HepG2 (cell line): ENCODE data around the gene USP5. TPM values are rescaled to one million over a fixed set of nuclear protein-coding genes. Genes with fewer than 3 reads are reported as not detected.
A peak's percentile ranks its signal among the peaks of the same experiment; 100 is the strongest.

Experiments used
- ARID3A ChIP-seq: IDR thresholded peaks from 2 replicates; pipeline ENCODE4 v1.6.1; 2012; ENCODE audit warnings: low read depth, low read length, improper control_type of control experiment
- ELF4 ChIP-seq: sonication (generic); formaldehyde crosslinking; IDR thresholded peaks from 2 replicates; pipeline ENCODE4 v1.5.0; 2020; ENCODE audit warnings: missing genetic modification reagents, mild to moderate bottlenecking, moderate library complexity, borderline replicate concordance
- FOSL1 ChIP-seq: sonication (generic); formaldehyde crosslinking; IDR thresholded peaks from 2 replicates; pipeline ENCODE4 v1.9.0; 2021; ENCODE audit warnings: missing genetic modification reagents, borderline replicate concordance
- KAT7 ChIP-seq: IDR thresholded peaks from 2 replicates; pipeline ENCODE4 v1.6.1; 2018; ENCODE audit warnings: borderline replicate concordance, missing compliant biosample characterization
- KLF15 ChIP-seq: sonication (generic); formaldehyde crosslinking; IDR thresholded peaks from 2 replicates; pipeline ENCODE4 v1.8.1; 2023; ENCODE audit warnings: borderline replicate concordance, mild to moderate bottlenecking, inconsistent platforms, missing genetic modification reagents, mixed read lengths
- MEIS1 ChIP-seq: sonication (generic); formaldehyde crosslinking; IDR thresholded peaks from 2 replicates; pipeline ENCODE4 v1.9.0; 2021; ENCODE audit warnings: mild to moderate bottlenecking, missing genetic modification reagents, moderate library complexity, borderline replicate concordance
- MXI1 ChIP-seq: IDR thresholded peaks from 3 replicates; pipeline ENCODE4 v1.6.1; 2012; ENCODE audit warnings: low read depth, low read length, inconsistent platforms, borderline replicate concordance
- NFAT5 ChIP-seq: sonication (generic); formaldehyde crosslinking; IDR thresholded peaks from 2 replicates; pipeline ENCODE4 v1.4.0; 2020; ENCODE audit warnings: missing genetic modification reagents
- SIN3B ChIP-seq: fragments of 150-350 bp; IDR thresholded peaks from 2 replicates; pipeline ENCODE4 v1.6.1; 2014; ENCODE audit warnings: low read length
- SP140L ChIP-seq: sonication (generic); formaldehyde crosslinking; IDR thresholded peaks from 2 replicates; pipeline ENCODE4 v1.4.0; 2020; ENCODE audit warnings: missing genetic modification reagents, borderline replicate concordance
- ZNF101 ChIP-seq: sonication (generic); formaldehyde crosslinking; IDR thresholded peaks from 2 replicates; pipeline ENCODE4 v1.4.0; 2020; ENCODE audit warnings: mild to moderate bottlenecking, low read depth, missing genetic modification reagents, borderline replicate concordance
- ZNF124 ChIP-seq: sonication (generic); formaldehyde crosslinking; IDR thresholded peaks from 2 replicates; pipeline ENCODE4 v1.4.0; 2020; ENCODE audit warnings: missing genetic modification reagents
- ZNF317 ChIP-seq: sonication (generic); formaldehyde crosslinking; IDR thresholded peaks from 2 replicates; pipeline ENCODE4 v1.5.0; 2020; ENCODE audit warnings: mild to moderate bottlenecking, missing genetic modification reagents
- ZNF720 ChIP-seq: sonication (generic); formaldehyde crosslinking; IDR thresholded peaks from 2 replicates; pipeline ENCODE4 v1.4.0; 2020; ENCODE audit warnings: missing genetic modification reagents
- polyA plus RNA-seq, 8 experiments: library from polyadenylated mRNA; depleted of rRNA in 3 of 8; stranded (reverse) in 7 of 8; unstranded in 1 of 8; fragments of >200 nt; fragmentation: Illumina TruSeq in 4 of 8; extraction: Trizol in 4 of 8; gene quantifications; 2 replicates each; pipeline versions ENCODE4 v1.2.1 to v1.2.3, GENCODE V29; 2011 to 2016; ENCODE audit warnings: low read depth in 4 of 8, missing spikeins in 1 of 8, mixed read lengths in 1 of 8; ENCODE audit not compliant: insufficient read depth in 1 of 8
- total RNA-seq, 5 experiments: library from RNA; depleted of rRNA; stranded (reverse); fragments of >200 nt; fragmentation: Illumina TruSeq; extraction: Trizol; gene quantifications; 2 replicates each; pipeline ENCODE4 v1.2.3, GENCODE V29; 2016; ENCODE audit warnings: low read depth in 1 of 5
- TF ChIP-seq, protein P1 (sequence below): IDR thresholded peaks from 2 replicates; pipeline ENCODE4 v1.6.1; 2012; ENCODE audit warnings: low read length, improper control_type of control experiment
- TF ChIP-seq, protein P2 (sequence below): sonication (generic); formaldehyde crosslinking; IDR thresholded peaks from 2 replicates; pipeline ENCODE4 v1.4.0; 2020; ENCODE audit warnings: missing genetic modification reagents

Gene USP5
- total and polyA plus RNA-seq, 2 of the 13 experiments (the other 11 are each of a cell fraction or from before 2014, with no cell fraction given), result 39.6 to 56.0 TPM

DNA sequence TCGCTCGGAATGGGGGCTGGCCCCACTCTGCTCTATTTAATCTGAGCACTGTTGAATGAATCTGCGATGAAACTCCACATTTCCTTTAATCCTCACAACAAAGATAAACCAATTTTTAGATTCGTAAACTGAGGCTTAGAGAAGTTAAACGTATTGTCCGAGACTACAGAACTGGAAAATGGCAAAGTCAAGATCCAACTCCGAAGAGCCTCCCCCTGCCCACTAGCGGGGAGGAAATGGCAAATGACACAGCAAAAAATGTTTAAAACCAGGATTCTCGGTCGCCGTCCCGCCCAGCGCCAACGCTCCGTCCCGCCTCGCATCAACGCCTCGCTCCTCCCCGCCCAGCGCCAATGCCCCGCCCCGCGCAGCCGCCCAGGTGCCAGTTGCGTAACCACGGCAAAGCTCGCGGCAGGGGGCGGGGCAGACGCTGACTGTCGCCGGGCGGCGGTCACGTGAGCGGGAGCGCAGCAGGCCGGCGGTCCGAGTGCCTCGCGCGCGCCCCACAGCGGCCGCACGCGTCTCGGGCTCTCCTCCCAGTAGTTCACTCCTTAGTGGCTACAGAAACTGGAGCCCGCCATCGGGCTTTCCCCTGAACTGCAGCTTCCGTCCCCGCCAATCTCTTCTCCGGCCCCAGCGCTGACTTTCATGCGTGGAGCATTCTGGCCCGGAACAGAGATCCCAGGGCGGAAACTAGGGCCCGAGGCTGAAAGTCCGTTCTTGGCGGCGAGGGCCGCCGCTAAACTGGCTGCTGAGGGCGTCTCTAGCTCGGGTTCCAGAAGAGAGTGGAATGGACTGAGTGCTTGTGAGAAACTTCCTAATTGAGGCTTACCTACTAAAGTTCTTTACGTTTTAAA lies 39.1 kb downstream of the USP5 start (continued):
- TF ChIP-seq, protein P1, sequence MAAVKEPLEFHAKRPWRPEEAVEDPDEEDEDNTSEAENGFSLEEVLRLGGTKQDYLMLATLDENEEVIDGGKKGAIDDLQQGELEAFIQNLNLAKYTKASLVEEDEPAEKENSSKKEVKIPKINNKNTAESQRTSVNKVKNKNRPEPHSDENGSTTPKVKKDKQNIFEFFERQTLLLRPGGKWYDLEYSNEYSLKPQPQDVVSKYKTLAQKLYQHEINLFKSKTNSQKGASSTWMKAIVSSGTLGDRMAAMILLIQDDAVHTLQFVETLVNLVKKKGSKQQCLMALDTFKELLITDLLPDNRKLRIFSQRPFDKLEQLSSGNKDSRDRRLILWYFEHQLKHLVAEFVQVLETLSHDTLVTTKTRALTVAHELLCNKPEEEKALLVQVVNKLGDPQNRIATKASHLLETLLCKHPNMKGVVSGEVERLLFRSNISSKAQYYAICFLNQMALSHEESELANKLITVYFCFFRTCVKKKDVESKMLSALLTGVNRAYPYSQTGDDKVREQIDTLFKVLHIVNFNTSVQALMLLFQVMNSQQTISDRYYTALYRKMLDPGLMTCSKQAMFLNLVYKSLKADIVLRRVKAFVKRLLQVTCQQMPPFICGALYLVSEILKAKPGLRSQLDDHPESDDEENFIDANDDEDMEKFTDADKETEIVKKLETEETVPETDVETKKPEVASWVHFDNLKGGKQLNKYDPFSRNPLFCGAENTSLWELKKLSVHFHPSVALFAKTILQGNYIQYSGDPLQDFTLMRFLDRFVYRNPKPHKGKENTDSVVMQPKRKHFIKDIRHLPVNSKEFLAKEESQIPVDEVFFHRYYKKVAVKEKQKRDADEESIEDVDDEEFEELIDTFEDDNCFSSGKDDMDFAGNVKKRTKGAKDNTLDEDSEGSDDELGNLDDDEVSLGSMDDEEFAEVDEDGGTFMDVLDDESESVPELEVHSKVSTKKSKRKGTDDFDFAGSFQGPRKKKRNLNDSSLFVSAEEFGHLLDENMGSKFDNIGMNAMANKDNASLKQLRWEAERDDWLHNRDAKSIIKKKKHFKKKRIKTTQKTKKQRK, result no peak
- TF ChIP-seq ZNF124 (CRISPR knock-in tag) (0 out of 2 replicates have a peak, but pooled peaks have one; percentile 55), FOSL1 (CRISPR knock-in tag) (no peak), KLF15 (no peak), ZNF317 (peak; percentile 42; the same call in 1 of the 2 replicates), KAT7 (CRISPR knock-in tag) (peak; percentile 79; the same call in 1 of the 2 replicates), SIN3B (no peak), NFAT5 (peak; percentile 83; the same call in 1 of the 2 replicates), MEIS1 (CRISPR knock-in tag) (peak; percentile 85), SP140L (CRISPR knock-in tag) (0 out of 2 replicates have a peak, but pooled peaks have one; percentile 3), ZNF101 (CRISPR knock-in tag) (no peak), ZNF720 (no peak), ARID3A (0 out of 2 replicates have a peak, but pooled peaks have one; percentile 37), ELF4 (CRISPR knock-in tag) (no peak), MXI1 (peak; percentile 87; the same call in 1 of the 3 replicates)
- TF ChIP-seq, protein P2, sequence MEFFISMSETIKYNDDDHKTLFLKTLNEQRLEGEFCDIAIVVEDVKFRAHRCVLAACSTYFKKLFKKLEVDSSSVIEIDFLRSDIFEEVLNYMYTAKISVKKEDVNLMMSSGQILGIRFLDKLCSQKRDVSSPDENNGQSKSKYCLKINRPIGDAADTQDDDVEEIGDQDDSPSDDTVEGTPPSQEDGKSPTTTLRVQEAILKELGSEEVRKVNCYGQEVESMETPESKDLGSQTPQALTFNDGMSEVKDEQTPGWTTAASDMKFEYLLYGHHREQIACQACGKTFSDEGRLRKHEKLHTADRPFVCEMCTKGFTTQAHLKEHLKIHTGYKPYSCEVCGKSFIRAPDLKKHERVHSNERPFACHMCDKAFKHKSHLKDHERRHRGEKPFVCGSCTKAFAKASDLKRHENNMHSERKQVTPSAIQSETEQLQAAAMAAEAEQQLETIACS (CRISPR knock-in tag), result 0 out of 2 replicates have a peak, but pooled peaks have one; percentile 34
